ENCODE results near the gene EML3. TPM values are rescaled to one million over a fixed set of nuclear protein-coding genes. Genes with fewer than 3 reads are reported as not detected.

EML3 gene
- total and polyA plus RNA-seq, 2 of the 13 experiments (the other 11 are each of a cell fraction or from before 2014, with no cell fraction given): 10.6 to 12.3 TPM

GRCh38 chr11:62645946-62646824 is 33.6 kb upstream of the EML3 start, which contains the start of gene GANAB (continued):
- peak; percentile 23; the same call in 1 of the 2 replicates for TF ChIP-seq ZBTB20 (CRISPR knock-in tag; IDR thresholded peaks at IDR 0.05; ENCODE audit: borderline replicate concordance, low read depth)
- TF ChIP-seq NKX3-1 (CRISPR knock-in tag; IDR thresholded peaks at IDR 0.05): 0 out of 2 replicates have a peak, but pooled peaks have one; percentile 70
- no peak for TF ChIP-seq DZIP1 (CRISPR knock-in tag; IDR thresholded peaks at IDR 0.05)
- TF ChIP-seq BRF2 (CRISPR knock-in tag; IDR thresholded peaks at IDR 0.05): 0 out of 2 replicates have a peak, but pooled peaks have one; percentile 44
- 0 out of 2 replicates have a peak, but pooled peaks have one; percentile 54 for TF ChIP-seq POLR2AphosphoS2 (IDR thresholded peaks at IDR 0.05; ENCODE audit: low read depth, low read length)
- TF ChIP-seq PHF20 (CRISPR knock-in tag; IDR thresholded peaks at IDR 0.05): peak; percentile 38; the same call in 1 of the 2 replicates
- peak; percentile 43; the same call in 1 of the 2 replicates for TF ChIP-seq CHD2 (IDR thresholded peaks at IDR 0.05; ENCODE audit: low read depth, low read length)
- TF ChIP-seq CREM (IDR thresholded peaks at IDR 0.05): peak; percentile 74
- no peak for TF ChIP-seq CREM (CRISPR knock-in tag; IDR thresholded peaks at IDR 0.05)
- no peak; a peak in 1 of 4 replicates for TF ChIP-seq EP300 (IDR thresholded peaks at IDR 0.05; ENCODE audit: low read depth in 2 of 2, low read length in 2 of 2)
- TF ChIP-seq EP300 (CRISPR knock-in tag; IDR thresholded peaks at IDR 0.05; ENCODE audit: borderline replicate concordance): no peak
- TF ChIP-seq ZSCAN30 (CRISPR knock-in tag; IDR thresholded peaks at IDR 0.05): 0 out of 2 replicates have a peak, but pooled peaks have one; percentile 44
- peak in 1 of 2 experiments; percentile 45; a peak in 1 of 4 replicates for TF ChIP-seq ATF4 (CRISPR knock-in tag; IDR thresholded peaks at IDR 0.05)
- TF ChIP-seq HCFC1 (IDR thresholded peaks at IDR 0.05; ENCODE audit: low read depth, low read length): peak; percentile 30; the same call in 1 of the 2 replicates
- 0 out of 2 replicates have a peak, but pooled peaks have one; percentile 2 for TF ChIP-seq ZNF263 (CRISPR knock-in tag; IDR thresholded peaks at IDR 0.05)
- peak; percentile 87 for TF ChIP-seq PRDM15 (CRISPR knock-in tag; IDR thresholded peaks at IDR 0.05)
- no peak for TF ChIP-seq ZNF850 (CRISPR knock-in tag; conservative IDR thresholded peaks at IDR 0.05)
- 0 out of 2 replicates have a peak, but pooled peaks have one; percentile 66 for TF ChIP-seq ETS1 (CRISPR knock-in tag; IDR thresholded peaks at IDR 0.05)
- TF ChIP-seq ZMAT3 (CRISPR knock-in tag; conservative IDR thresholded peaks at IDR 0.05): peak; percentile 65

Measured in HepG2 (cell line).